K562 (cell line): Measurements from ENCODE around the gene RER1. TPM values are rescaled to one million over a fixed set of nuclear protein-coding genes. Genes with fewer than 3 reads are reported as not detected.

Source experiments
- FOSL1 ChIP-seq: fragments of 200-800 bp; sonication (Bioruptor generic); conservative IDR thresholded peaks from 2 replicates; pipeline ENCODE4 v1.6.1; 2016; ENCODE audit warnings: missing genetic modification characterization, missing compliant biosample characterization
- MAFK ChIP-seq: IDR thresholded peaks from 2 replicates; pipeline ENCODE4 v1.6.1; 2011; ENCODE audit warnings: low read length, improper control_type of control experiment
- MTA1 ChIP-seq: fragments of 450-650 bp; IDR thresholded peaks from 2 replicates; pipeline ENCODE4 v1.6.1; 2017; ENCODE audit warnings: borderline replicate concordance
- NCOA4 ChIP-seq: fragments of 450-650 bp; IDR thresholded peaks from 2 replicates; pipeline ENCODE4 v1.6.1; 2018; ENCODE audit warnings: mild to moderate bottlenecking; ENCODE audit not compliant: partially characterized antibody
- TAF1 ChIP-seq: IDR thresholded peaks from 2 replicates; pipeline ENCODE4 v1.6.1; 2011; ENCODE audit warnings: mild to moderate bottlenecking, low read length, moderate library complexity; ENCODE audit not compliant: insufficient read depth, control insufficient read depth, severe bottlenecking; ENCODE audit errors: extremely low read depth
- TAF9B ChIP-seq: fragments of 450-650 bp; IDR thresholded peaks from 2 replicates; pipeline ENCODE4 v1.6.1; 2018; ENCODE audit warnings: mild to moderate bottlenecking; ENCODE audit not compliant: partially characterized antibody
- THAP7 ChIP-seq: fragments of 250-450 bp; sonication (Bioruptor Pico); IDR thresholded peaks from 2 replicates; pipeline ENCODE4 v1.5.0; 2021
- TOE1 ChIP-seq, 2 experiments: fragments of 450-650 bp in 1 of 2; sonication (generic) in 1 of 2; formaldehyde crosslinking in 1 of 2; IDR thresholded peaks; 2 replicates each; pipeline versions ENCODE4 v1.7.1 to v1.8.0; 2016 to 2022; ENCODE audit warnings: borderline replicate concordance in 2 of 2, mild to moderate bottlenecking in 2 of 2, antibody characterized with exemption in 1 of 2, inconsistent platforms in 1 of 2, low read depth in 1 of 2, missing genetic modification reagents in 1 of 2, moderate library complexity in 1 of 2
- polyA plus RNA-seq, 8 experiments: library from polyadenylated mRNA; depleted of rRNA in 4 of 8; stranded (reverse) in 5 of 8; unstranded in 3 of 8; fragments of >200 nt; fragmentation: Nextera tagmentation in 2 of 8; fragmentation: Illumina TruSeq in 1 of 8; extraction: Ambion mirVana in 2 of 8; extraction: Trizol in 1 of 8; gene quantifications; 2 replicates each; pipeline versions ENCODE4 v1.2.1 to v1.2.3, GENCODE V29; 2011 to 2014; ENCODE audit warnings: inconsistent platforms in 1 of 8, missing spikeins in 1 of 8
- total RNA-seq, 7 experiments: library from RNA; depleted of rRNA in 6 of 7; stranded (reverse); fragments of >200 nt in 6 of 7; fragmentation: Illumina TruSeq in 2 of 7; extraction: Trizol in 2 of 7; gene quantifications; 2 replicates each; pipeline versions ENCODE4 v1.2.1 to v1.2.3, GENCODE V29; 2011 to 2021; ENCODE audit warnings: low replicate concordance in 1 of 7
- TF ChIP-seq, protein P1 (sequence below): sonication (generic); formaldehyde crosslinking; IDR thresholded peaks from 2 replicates; pipeline ENCODE4 v1.8.0; 2022; ENCODE audit warnings: mild to moderate bottlenecking, missing genetic modification reagents, borderline replicate concordance
- TF ChIP-seq, protein P2 (sequence below): fragments of 450-650 bp; IDR thresholded peaks from 2 replicates; pipeline ENCODE4 v1.6.1; 2017; ENCODE audit warnings: antibody characterized with exemption, mild to moderate bottlenecking

Gene RER1
- total and polyA plus RNA-seq, 9 of the 15 experiments (the other 6 are each of a cell fraction or from before 2014, with no cell fraction given): 19.6 to 354 (median 183) TPM

- TF ChIP-seq, protein P1, sequence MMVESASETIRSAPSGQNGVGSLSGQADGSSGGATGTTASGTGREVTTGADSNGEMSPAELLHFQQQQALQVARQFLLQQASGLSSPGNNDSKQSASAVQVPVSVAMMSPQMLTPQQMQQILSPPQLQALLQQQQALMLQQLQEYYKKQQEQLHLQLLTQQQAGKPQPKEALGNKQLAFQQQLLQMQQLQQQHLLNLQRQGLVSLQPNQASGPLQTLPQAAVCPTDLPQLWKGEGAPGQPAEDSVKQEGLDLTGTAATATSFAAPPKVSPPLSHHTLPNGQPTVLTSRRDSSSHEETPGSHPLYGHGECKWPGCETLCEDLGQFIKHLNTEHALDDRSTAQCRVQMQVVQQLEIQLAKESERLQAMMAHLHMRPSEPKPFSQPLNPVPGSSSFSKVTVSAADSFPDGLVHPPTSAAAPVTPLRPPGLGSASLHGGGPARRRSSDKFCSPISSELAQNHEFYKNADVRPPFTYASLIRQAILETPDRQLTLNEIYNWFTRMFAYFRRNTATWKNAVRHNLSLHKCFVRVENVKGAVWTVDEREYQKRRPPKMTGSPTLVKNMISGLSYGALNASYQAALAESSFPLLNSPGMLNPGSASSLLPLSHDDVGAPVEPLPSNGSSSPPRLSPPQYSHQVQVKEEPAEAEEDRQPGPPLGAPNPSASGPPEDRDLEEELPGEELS (CRISPR knock-in tag): no peak
- no peak for TF ChIP-seq FOSL1 (tag)
- no peak for TF ChIP-seq MTA1
- TF ChIP-seq NCOA4: no peak
- TF ChIP-seq TAF1: no peak
- TF ChIP-seq, protein P2, sequence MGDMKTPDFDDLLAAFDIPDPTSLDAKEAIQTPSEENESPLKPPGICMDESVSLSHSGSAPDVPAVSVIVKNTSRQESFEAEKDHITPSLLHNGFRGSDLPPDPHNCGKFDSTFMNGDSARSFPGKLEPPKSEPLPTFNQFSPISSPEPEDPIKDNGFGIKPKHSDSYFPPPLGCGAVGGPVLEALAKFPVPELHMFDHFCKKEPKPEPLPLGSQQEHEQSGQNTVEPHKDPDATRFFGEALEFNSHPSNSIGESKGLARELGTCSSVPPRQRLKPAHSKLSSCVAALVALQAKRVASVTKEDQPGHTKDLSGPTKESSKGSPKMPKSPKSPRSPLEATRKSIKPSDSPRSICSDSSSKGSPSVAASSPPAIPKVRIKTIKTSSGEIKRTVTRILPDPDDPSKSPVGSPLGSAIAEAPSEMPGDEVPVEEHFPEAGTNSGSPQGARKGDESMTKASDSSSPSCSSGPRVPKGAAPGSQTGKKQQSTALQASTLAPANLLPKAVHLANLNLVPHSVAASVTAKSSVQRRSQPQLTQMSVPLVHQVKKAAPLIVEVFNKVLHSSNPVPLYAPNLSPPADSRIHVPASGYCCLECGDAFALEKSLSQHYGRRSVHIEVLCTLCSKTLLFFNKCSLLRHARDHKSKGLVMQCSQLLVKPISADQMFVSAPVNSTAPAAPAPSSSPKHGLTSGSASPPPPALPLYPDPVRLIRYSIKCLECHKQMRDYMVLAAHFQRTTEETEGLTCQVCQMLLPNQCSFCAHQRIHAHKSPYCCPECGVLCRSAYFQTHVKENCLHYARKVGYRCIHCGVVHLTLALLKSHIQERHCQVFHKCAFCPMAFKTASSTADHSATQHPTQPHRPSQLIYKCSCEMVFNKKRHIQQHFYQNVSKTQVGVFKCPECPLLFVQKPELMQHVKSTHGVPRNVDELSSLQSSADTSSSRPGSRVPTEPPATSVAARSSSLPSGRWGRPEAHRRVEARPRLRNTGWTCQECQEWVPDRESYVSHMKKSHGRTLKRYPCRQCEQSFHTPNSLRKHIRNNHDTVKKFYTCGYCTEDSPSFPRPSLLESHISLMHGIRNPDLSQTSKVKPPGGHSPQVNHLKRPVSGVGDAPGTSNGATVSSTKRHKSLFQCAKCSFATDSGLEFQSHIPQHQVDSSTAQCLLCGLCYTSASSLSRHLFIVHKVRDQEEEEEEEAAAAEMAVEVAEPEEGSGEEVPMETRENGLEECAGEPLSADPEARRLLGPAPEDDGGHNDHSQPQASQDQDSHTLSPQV: peak; percentile 36
- TF ChIP-seq TOE1 (IDR thresholded peaks at IDR 0.05; ENCODE audit: borderline replicate concordance): no peak
- no peak for TF ChIP-seq TOE1 (CRISPR knock-in tag; IDR thresholded peaks at IDR 0.05; ENCODE audit: borderline replicate concordance, low read depth)
- TF ChIP-seq THAP7 (CRISPR knock-in tag): no peak
- no peak for TF ChIP-seq MAFK
- TF ChIP-seq TAF9B: no peak
Measured at GRCh38 chr1:2413495-2414296, 22.1 kb downstream of the RER1 start (continued).
